Measurements from ENCODE around the gene LCN6.
"Not testable (repeated sequence)": the region's sequence is repeated elsewhere in the genome, so short reads cannot be mapped to it uniquely, and the experiment has no call there.

DNA sequence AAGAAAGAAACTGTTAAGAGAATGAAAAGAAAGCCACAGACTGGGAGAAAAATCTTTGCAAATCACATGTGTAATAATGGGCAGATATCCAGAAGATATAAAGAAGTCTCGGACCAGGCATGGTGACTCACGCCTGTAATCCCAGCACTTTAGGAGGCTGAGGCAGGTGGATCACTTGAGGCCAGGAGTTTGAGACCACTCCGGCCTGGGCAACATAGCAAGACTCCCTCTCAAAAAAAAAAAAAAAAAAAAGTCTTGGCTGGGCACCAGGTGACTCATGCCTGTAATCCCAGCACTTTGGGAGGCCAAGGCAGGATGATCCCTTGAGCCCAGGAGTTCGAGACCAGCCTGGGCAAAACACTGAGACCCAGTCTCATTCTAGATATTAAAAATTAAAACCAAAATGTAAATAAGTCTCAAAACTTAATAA is 37.1 kb downstream of the LCN6 start:
- TF ChIP-seq, protein P1, sequence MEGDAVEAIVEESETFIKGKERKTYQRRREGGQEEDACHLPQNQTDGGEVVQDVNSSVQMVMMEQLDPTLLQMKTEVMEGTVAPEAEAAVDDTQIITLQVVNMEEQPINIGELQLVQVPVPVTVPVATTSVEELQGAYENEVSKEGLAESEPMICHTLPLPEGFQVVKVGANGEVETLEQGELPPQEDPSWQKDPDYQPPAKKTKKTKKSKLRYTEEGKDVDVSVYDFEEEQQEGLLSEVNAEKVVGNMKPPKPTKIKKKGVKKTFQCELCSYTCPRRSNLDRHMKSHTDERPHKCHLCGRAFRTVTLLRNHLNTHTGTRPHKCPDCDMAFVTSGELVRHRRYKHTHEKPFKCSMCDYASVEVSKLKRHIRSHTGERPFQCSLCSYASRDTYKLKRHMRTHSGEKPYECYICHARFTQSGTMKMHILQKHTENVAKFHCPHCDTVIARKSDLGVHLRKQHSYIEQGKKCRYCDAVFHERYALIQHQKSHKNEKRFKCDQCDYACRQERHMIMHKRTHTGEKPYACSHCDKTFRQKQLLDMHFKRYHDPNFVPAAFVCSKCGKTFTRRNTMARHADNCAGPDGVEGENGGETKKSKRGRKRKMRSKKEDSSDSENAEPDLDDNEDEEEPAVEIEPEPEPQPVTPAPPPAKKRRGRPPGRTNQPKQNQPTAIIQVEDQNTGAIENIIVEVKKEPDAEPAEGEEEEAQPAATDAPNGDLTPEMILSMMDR (IDR thresholded peaks at IDR 0.05 in 2 of 3, conservative IDR thresholded peaks at IDR 0.05 in 1 of 3; ENCODE audit: control insufficient read depth in 2 of 3, extremely low read depth in 1 of 3, insufficient read depth in 1 of 3, low read depth in 3 of 3, low read length in 3 of 3) = not testable (repeated sequence)
- not testable (repeated sequence) for TF ChIP-seq NFIC (IDR thresholded peaks at IDR 0.05; ENCODE audit: low read depth, low read length); EZH2 (IDR thresholded peaks at IDR 0.05; ENCODE audit: borderline replicate concordance, control insufficient read depth, low read depth, low read length); POLR2AphosphoS5 (IDR thresholded peaks at IDR 0.05; ENCODE audit: low read length); SP1 (IDR thresholded peaks at IDR 0.05; ENCODE audit: low read depth, low read length); JUND (IDR thresholded peaks at IDR 0.05; ENCODE audit: low read depth, low read length); CREB1 (IDR thresholded peaks at IDR 0.05; ENCODE audit: low read depth); RFX5 (IDR thresholded peaks at IDR 0.05; ENCODE audit: low read depth, low read length)
